ENCODE measurements around the gene GBE1. TPM values are rescaled to one million over a fixed set of nuclear protein-coding genes. Genes with fewer than 3 reads are reported as not detected.

Gene GBE1
- total RNA-seq, 1 donor from 2014 or later, result 32.5 TPM

DNA sequence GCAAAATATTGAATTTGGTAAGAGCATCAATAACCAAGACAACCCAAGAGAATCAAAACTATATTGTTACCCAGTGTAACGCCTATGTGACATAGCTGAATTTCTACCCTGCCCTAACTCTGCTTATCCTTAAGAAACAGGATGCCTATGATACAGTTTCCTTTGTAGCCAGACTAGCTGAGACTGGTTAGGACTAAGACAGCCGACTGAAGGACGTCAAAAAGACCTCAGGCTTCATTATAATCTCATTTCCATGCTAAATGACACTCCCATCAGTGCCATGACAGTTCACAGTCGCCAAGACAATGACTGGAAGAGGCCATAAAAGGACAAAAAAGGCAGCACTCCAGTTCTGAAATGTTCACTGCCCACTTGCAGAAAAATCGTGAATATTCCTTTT lies 66.8 kb downstream of the GBE1 start:
- Mint-ChIP-seq H3K36me3 (ENCODE audit: low read depth) (peaks cover 16% of the 10 kb centered on the region), H3K27ac (no peak overlapping the region), H3K4me1 (no peaks in the 10 kb centered on the region), H3K9me3 (no peaks in the 10 kb centered on the region), H3K4me3 (no peak overlapping the region), H3K27me3 (no peaks in the 10 kb centered on the region)
- ChIA-PET POLR2A (no interaction called here), CTCF (no interaction called here)
- TF ChIP-seq, protein P1, sequence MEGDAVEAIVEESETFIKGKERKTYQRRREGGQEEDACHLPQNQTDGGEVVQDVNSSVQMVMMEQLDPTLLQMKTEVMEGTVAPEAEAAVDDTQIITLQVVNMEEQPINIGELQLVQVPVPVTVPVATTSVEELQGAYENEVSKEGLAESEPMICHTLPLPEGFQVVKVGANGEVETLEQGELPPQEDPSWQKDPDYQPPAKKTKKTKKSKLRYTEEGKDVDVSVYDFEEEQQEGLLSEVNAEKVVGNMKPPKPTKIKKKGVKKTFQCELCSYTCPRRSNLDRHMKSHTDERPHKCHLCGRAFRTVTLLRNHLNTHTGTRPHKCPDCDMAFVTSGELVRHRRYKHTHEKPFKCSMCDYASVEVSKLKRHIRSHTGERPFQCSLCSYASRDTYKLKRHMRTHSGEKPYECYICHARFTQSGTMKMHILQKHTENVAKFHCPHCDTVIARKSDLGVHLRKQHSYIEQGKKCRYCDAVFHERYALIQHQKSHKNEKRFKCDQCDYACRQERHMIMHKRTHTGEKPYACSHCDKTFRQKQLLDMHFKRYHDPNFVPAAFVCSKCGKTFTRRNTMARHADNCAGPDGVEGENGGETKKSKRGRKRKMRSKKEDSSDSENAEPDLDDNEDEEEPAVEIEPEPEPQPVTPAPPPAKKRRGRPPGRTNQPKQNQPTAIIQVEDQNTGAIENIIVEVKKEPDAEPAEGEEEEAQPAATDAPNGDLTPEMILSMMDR (IDR thresholded peaks at IDR 0.05), result no peak
- intact Hi-C loops (cut with micrococcal nuclease), result no loop called here
- no peak for DNase-seq
- ATAC-seq (ENCODE audit: low read depth), result no peak

- H3K27me3 Mint-ChIP-seq, result no peaks in the 10 kb centered on the region
- H3K4me3 Mint-ChIP-seq, result no peak overlapping the region
These were observed 68.7 kb downstream of the GBE1 start for GRCh38 chr3:81692766-81693165.

GRCh38 chr3:81689617-81690016 lies 71.8 kb downstream of the GBE1 start:
- TF ChIP-seq, protein P1 (IDR thresholded peaks at IDR 0.05), result no peak
- Mint-ChIP-seq H3K27ac (no peak overlapping the region), H3K36me3 (ENCODE audit: low read depth) (peaks cover 16% of the 10 kb centered on the region), H3K4me3 (no peak overlapping the region), H3K9me3 (no peaks in the 10 kb centered on the region), H3K27me3 (no peaks in the 10 kb centered on the region), H3K4me1 (no peaks in the 10 kb centered on the region)
- DNase-seq (no peak), ATAC-seq (ENCODE audit: low read depth) (no peak)
- intact Hi-C loops (cut with micrococcal nuclease), result no loop called here
- ChIA-PET POLR2A (no interaction called here), CTCF (no interaction called here)

More at GRCh38 chr3:81692766-81693165, 68.7 kb downstream of the GBE1 start:
- intact Hi-C loops (cut with micrococcal nuclease), result no loop called here
- POLR2A ChIA-PET, result no interaction called here
- H3K4me1 Mint-ChIP-seq, result no peaks in the 10 kb centered on the region
- no peak overlapping the region for H3K27ac Mint-ChIP-seq
- TF ChIP-seq, protein P1 (IDR thresholded peaks at IDR 0.05), result no peak
- no peaks in the 10 kb centered on the region for H3K9me3 Mint-ChIP-seq
- ATAC-seq (ENCODE audit: low read depth) (no peak), DNase-seq (no peak)
- peaks cover 14% of the 10 kb centered on the region for H3K36me3 Mint-ChIP-seq (ENCODE audit: low read depth)
- CTCF ChIA-PET, result no interaction called here

DNA sequence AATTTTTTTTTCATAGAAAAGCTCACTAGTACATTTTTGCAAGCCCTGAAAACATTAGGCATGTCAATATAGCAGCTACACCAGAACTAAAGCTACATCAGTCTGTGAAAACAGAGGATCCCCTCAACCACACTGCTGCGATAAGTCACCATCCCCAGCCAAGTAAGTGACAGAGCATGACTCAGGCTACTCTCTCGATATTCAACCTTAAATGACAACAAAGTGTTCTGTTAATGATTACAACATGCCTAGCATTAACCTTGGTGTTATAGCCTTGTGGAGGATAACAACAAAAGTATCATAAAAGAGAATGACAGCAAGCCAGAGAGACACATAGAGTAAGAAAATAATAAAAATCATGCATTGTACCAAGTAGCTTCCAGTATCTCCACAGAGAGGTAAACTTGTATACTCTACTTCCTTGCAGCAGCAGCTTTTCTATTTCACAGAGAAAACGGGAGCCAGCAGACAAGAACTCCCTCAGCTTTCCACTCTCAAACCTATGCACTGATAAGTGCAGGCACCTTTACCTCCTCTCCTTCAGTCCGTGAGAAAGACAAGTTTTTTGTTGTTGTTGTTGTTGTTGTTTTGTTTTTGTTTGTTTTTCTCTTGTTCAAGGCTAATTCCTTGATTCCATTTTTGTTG lies 76.6 kb downstream of the GBE1 start:
- no peaks in the 10 kb centered on the region for H3K9me3 Mint-ChIP-seq
- TF ChIP-seq, protein P1 (IDR thresholded peaks at IDR 0.05), result no peak
- peaks cover 22% of the 10 kb centered on the region for H3K36me3 Mint-ChIP-seq (ENCODE audit: low read depth)
- ATAC-seq (ENCODE audit: low read depth) (no peak), DNase-seq (no peak)
- H3K27me3 Mint-ChIP-seq, result no peaks in the 10 kb centered on the region
- no peak overlapping the region for H3K27ac Mint-ChIP-seq
- H3K4me3 Mint-ChIP-seq, result no peak overlapping the region
- POLR2A ChIA-PET, result no interaction called here
- CTCF ChIA-PET, result no interaction called here
- intact Hi-C loops (cut with micrococcal nuclease), result no loop called here
- H3K4me1 Mint-ChIP-seq, result no peaks in the 10 kb centered on the region

DNA sequence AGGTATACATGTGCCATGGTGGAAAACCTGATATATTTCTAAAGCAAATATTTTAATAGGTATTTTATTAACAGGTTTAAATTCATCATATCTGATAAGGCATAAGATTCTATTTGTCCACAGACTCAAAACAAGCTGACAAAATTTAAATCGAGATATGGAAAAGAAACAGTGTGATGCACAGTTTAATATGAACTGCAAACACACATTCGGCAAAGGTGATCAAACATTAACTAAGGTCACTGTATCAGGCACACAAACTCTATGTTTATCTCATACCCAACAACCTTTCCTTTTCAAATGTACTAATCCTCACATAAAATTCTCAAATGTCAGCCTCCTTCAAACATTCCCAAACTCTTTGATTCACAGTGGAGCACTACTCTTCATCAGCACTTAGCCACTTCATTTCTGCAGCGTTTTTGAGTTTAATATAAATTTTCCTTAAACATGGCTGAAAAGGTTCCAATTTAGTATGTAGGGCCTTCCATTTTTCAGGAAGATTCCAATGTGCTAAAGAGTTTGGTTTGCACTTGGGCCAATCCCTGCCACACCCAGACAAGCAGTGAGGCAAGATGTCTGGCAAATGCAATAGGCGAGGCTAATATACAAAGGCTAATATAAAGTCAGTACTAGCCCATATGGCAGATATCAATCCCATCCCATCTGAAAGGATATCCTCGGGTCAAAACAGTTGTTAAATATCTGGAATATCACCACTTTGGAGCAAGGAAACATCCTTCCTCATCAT lies 84.6 kb downstream of the GBE1 start:
- no peak for ATAC-seq (ENCODE audit: low read depth)
- TF ChIP-seq, protein P1 (IDR thresholded peaks at IDR 0.05), result no peak
- Mint-ChIP-seq H3K27me3 (no peaks in the 10 kb centered on the region), H3K4me1 (no peaks in the 10 kb centered on the region), H3K9me3 (no peaks in the 10 kb centered on the region), H3K36me3 (ENCODE audit: low read depth) (peaks cover 9% of the 10 kb centered on the region), H3K4me3 (no peak overlapping the region), H3K27ac (no peak overlapping the region)
- intact Hi-C loops (cut with micrococcal nuclease), result no loop called here
- ChIA-PET POLR2A (no interaction called here), CTCF (no interaction called here)
- no peak for DNase-seq

Data from activated B cell treated with CpG ODN at 0.5 μM for 24 hours (primary cell).